PC-9 (cell line): ENCODE measurements around the gene AGAP3. TPM values are rescaled to one million over a fixed set of nuclear protein-coding genes. Genes with fewer than 3 reads are reported as not detected.

ENCODE experiments used
- BruUV-seq: library from RNA; stranded (reverse); fragments of 400-500 nt; replicated peaks from 2 replicates; lab custom pipeline; 2021; lab: Mats Ljungman, UMichigan
- CTCF ChIA-PET: fragments of 300-600 bp; sonication (Branson Sonifier 250); formaldehyde crosslinking; loops from one replicate; lab custom pipeline; 2022; ENCODE audit warnings: antibody characterized with exemption; lab: Charles Lee
- POLR2A ChIA-PET: fragments of 300-600 bp; sonication (Branson Sonifier 250); formaldehyde crosslinking; loops from one replicate; lab custom pipeline; 2022; ENCODE audit warnings: antibody characterized with exemption; ENCODE audit not compliant: unreplicated experiment; lab: Charles Lee
- DNase-seq, 2 experiments: peaks; one replicate each; pipeline versions ENCODE4 v3.0.0 to v3.0.0-alpha.2; 2015 to 2022; ENCODE audit warnings: mixed read lengths in 1 of 2
- H2AFZ ChIP-seq: fragments of 200-600 bp; sonication (generic); 2 replicates; pipeline ENCODE4 v1.8.1; 2017; ENCODE audit warnings: antibody characterized with exemption
- H3F3A ChIP-seq: fragments of 200-600 bp; sonication (generic); 2 replicates; pipeline ENCODE4 v1.8.1; 2017; ENCODE audit warnings: antibody characterized with exemption, mild to moderate bottlenecking, low read depth; ENCODE audit not compliant: insufficient read depth
- H3K27ac ChIP-seq: fragments of 200-600 bp; sonication (generic); 2 replicates; pipeline ENCODE4 v1.6.1; 2016; ENCODE audit warnings: mixed run types
- H3K27me3 ChIP-seq: fragments of 200-600 bp; sonication (generic); 2 replicates; pipeline ENCODE4 v1.6.1; 2016; ENCODE audit warnings: low read depth, mixed run types; ENCODE audit not compliant: insufficient read depth
- H3K36me3 ChIP-seq: fragments of 200-600 bp; sonication (generic); 2 replicates; pipeline ENCODE4 v1.6.1; 2016; ENCODE audit warnings: low read depth, mixed run types
- H3K4me1 ChIP-seq: fragments of 200-600 bp; sonication (generic); replicated peaks from 2 replicates; pipeline ENCODE4 v1.6.1; 2016; ENCODE audit warnings: mixed run types; ENCODE audit not compliant: insufficient read depth
- H3K4me2 ChIP-seq: fragments of 200-600 bp; sonication (generic); 2 replicates; pipeline ENCODE4 v1.6.1; 2017; ENCODE audit warnings: mixed run types
- H3K4me3 ChIP-seq: fragments of 200-600 bp; sonication (generic); 2 replicates; pipeline ENCODE4 v1.6.1; 2016; ENCODE audit warnings: mixed run types
- H3K79me2 ChIP-seq: fragments of 200-600 bp; sonication (generic); 2 replicates; pipeline ENCODE4 v1.6.1; 2017; ENCODE audit warnings: low read depth, mixed run types
- H3K9me2 ChIP-seq: fragments of 200-600 bp; sonication (generic); 2 replicates; pipeline ENCODE4 v1.8.1; 2017; ENCODE audit warnings: mild to moderate bottlenecking; ENCODE audit not compliant: insufficient read depth
- H3K9me3 ChIP-seq: fragments of 200-600 bp; sonication (generic); 2 replicates; pipeline ENCODE4 v1.8.1; 2016; ENCODE audit warnings: low read depth; ENCODE audit not compliant: insufficient read depth
- H4K20me1 ChIP-seq: fragments of 200-600 bp; sonication (generic); 2 replicates; pipeline ENCODE4 v1.8.1; 2017; ENCODE audit not compliant: insufficient read depth
- EZH2 ChIP-seq: fragments of 200-600 bp; sonication (generic); IDR thresholded peaks from 2 replicates; pipeline ENCODE4 v1.8.0; 2017; ENCODE audit warnings: antibody characterized with exemption, low read depth
- intact Hi-C: fragments of 100-400 bp; cut with micrococcal nuclease; formaldehyde crosslinking; loops from one replicate; pipeline ENCODE4 v1.10.0; 2022; ENCODE audit not compliant: unreplicated experiment
- total RNA-seq: library from RNA; stranded (reverse); gene quantifications from 2 replicates; pipeline ENCODE4 v1.2.3, GENCODE V29; 2021
- TF ChIP-seq, protein P1 (sequence below): fragments of 200-600 bp; sonication (generic); conservative IDR thresholded peaks from 2 replicates; pipeline ENCODE4 v1.6.1; 2017; ENCODE audit warnings: mixed run types, antibody characterized with exemption, mild to moderate bottlenecking, moderate library complexity

The AGAP3 gene
- total RNA-seq, 1 experiment from 2014 or later: 103 TPM

DNA sequence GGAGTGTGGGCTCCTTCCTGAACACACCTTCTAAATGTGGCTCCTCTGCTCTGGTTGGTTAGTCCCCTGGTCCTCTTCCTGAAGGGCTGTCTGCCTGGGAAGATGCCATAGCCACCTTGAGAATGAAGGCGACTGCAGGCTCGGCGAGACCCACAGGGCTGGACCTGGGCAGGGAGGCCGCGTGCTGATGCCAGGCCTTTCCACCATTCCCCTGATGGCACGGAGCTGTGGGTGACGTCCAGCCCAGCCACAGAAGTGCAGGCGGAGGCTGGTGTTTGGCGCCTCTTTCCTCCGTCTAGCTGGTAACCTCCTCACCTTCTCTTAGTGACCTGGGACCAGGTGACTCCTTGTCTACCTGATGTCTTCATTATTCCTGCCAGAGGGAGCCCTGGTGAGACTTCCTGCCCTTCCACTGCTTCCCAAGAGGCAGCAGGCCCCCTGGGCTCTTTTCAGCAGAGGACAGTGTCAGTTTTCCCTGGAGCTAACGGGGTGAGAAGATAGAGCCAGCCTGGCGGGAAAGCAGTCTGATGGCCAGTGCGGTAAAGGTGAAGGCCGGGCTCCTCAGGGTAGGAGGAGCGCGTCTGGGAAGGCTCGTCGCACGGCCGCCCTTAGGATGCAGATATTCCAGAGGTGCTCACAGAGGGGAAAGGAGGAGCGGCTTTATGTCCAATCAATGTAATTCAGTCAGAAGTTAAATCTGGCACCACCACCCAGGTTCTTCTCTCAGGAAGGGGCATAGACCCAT, 46.4 kb downstream of the AGAP3 start:
- ChIA-PET POLR2A (no interaction called here), CTCF (no interaction called here)
- H3K4me2 ChIP-seq: no peak overlapping the region
- no peaks in the 10 kb centered on the region for H3K36me3 ChIP-seq
- no peaks in the 10 kb centered on the region for H3K79me2 ChIP-seq
- H3K9me3 ChIP-seq: no peaks in the 10 kb centered on the region
- DNase-seq: no peak
- H3K27me3 ChIP-seq: no peaks in the 10 kb centered on the region
- H3F3A ChIP-seq: no peaks in the 10 kb centered on the region
- no peaks in the 10 kb centered on the region; the same call in 1 of the 2 replicates for H4K20me1 ChIP-seq
- intact Hi-C loops: no loop called here
- H3K9me2 ChIP-seq: no peaks in the 10 kb centered on the region
- no peaks in the 10 kb centered on the region for H3K4me1 ChIP-seq
- H2AFZ ChIP-seq: no peak overlapping the region
- no TSS peak for BruUV-seq
- H3K27ac ChIP-seq: no peak overlapping the region
- H3K4me3 ChIP-seq: no peak overlapping the region
- TF ChIP-seq EZH2: no peak
- TF ChIP-seq, protein P1, sequence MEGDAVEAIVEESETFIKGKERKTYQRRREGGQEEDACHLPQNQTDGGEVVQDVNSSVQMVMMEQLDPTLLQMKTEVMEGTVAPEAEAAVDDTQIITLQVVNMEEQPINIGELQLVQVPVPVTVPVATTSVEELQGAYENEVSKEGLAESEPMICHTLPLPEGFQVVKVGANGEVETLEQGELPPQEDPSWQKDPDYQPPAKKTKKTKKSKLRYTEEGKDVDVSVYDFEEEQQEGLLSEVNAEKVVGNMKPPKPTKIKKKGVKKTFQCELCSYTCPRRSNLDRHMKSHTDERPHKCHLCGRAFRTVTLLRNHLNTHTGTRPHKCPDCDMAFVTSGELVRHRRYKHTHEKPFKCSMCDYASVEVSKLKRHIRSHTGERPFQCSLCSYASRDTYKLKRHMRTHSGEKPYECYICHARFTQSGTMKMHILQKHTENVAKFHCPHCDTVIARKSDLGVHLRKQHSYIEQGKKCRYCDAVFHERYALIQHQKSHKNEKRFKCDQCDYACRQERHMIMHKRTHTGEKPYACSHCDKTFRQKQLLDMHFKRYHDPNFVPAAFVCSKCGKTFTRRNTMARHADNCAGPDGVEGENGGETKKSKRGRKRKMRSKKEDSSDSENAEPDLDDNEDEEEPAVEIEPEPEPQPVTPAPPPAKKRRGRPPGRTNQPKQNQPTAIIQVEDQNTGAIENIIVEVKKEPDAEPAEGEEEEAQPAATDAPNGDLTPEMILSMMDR: no peak

DNA sequence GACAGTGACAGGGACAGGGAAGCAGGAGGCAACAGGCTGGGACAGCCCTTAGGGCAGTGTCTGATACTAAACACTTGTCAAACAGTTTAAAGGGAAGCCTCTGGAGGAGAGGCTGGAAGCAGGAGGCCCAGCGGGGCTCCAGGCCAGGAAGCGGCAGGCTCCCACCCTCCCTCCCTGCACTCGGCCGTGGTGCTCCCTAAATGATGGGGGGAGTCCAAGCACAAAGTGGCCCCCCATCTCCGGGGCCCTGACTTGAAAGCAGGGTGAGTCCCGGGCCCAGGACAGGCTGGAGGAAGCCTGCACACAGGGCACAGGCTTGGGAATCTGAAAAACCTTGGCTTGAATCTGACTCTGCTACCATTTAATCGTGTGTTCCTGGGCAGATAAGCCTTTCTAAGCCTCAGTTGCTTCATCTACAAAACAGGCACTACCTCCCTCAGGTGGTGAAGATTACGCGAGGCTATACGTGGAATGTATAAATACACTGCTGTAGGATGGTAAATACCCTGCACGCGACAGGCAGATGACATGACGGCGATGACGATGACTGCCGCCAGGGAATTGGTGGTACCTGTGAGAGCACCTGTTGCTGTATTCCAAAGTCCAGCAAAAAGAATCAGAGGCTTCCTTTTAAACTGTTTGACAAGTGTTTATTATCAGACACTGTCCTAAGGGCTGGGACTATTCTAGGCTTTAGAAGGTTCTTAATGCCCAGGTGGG, 47.2 kb downstream of the AGAP3 start:
- no peaks in the 10 kb centered on the region for H3K4me1 ChIP-seq
- intact Hi-C loops: no loop called here
- TF ChIP-seq, protein P1: no peak
- no peak for TF ChIP-seq EZH2
- H3K9me3 ChIP-seq: no peaks in the 10 kb centered on the region
- no peak for DNase-seq
- H3K79me2 ChIP-seq: no peaks in the 10 kb centered on the region
- no peak overlapping the region for H3K27ac ChIP-seq
- H3K9me2 ChIP-seq: no peaks in the 10 kb centered on the region
- H4K20me1 ChIP-seq: no peaks in the 10 kb centered on the region; the same call in 1 of the 2 replicates
- ChIA-PET CTCF (no interaction called here), POLR2A (no interaction called here)
- H3K4me3 ChIP-seq: no peak overlapping the region
- H3F3A ChIP-seq: no peaks in the 10 kb centered on the region
- H3K27me3 ChIP-seq: no peaks in the 10 kb centered on the region
- H2AFZ ChIP-seq: no peak overlapping the region
- no peak overlapping the region for H3K4me2 ChIP-seq
- BruUV-seq: no TSS peak
- no peaks in the 10 kb centered on the region for H3K36me3 ChIP-seq

DNA sequence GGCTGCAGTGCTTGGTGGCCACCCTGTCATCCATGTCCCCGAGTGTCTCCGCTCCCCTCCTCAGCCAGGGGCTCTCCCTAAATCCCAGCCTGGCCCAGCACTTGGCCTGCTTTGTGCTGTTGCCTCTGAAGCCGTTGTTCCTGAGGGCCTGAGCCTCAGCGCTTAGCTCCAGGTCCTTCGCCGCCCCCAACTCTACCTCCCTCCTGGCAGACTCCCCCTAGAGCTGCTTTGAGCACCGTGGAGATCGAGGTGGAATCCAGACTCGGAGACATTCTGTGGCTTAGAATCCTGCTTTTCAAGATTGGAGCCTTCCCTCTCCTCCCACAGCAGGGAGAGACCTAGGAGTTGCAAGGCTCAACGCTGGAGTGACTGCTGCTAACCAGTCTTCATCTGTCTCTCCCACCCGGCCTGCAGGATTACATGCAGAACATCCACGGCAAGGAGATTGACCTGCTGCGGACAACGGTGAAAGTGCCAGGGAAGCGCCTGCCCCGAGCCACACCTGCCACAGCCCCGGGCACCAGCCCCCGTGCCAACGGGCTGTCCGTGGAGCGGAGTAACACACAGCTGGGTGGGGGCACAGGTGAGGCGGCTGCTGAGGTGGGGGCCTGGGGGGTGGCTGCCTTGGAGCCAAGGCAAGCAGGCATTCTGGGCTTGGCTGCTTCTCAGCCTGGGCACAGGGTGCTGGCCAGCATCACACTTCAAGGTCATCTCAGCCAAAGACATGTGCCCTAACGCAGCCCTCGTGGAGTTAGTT, 47.9 kb downstream of the AGAP3 start:
- Histone ChIP-seq H3F3A (no peaks in the 10 kb centered on the region), H4K20me1 (no peaks in the 10 kb centered on the region; the same call in 1 of the 2 replicates), H3K4me3 (no peak overlapping the region), H3K4me1 (no peaks in the 10 kb centered on the region), H3K36me3 (no peaks in the 10 kb centered on the region), H2AFZ (no peak overlapping the region), H3K9me3 (no peaks in the 10 kb centered on the region), H3K4me2 (no peak overlapping the region), H3K27ac (no peak overlapping the region), H3K79me2 (no peaks in the 10 kb centered on the region), H3K27me3 (no peaks in the 10 kb centered on the region), H3K9me2 (no peaks in the 10 kb centered on the region)
- intact Hi-C loops: no loop called here
- DNase-seq: no peak
- no TSS peak for BruUV-seq
- POLR2A ChIA-PET: no interaction called here
- TF ChIP-seq, protein P1: no peak
- TF ChIP-seq EZH2: no peak
- CTCF ChIA-PET: no interaction called here
